NB4 (cell line): ENCODE results near the gene FXYD7.

ENCODE experiments used
- CTCF ChIP-seq: IDR thresholded peaks from one replicate; pipeline ENCODE4 v1.5.1; 2012; ENCODE audit warnings: low read depth, low read length
- MAX ChIP-seq: IDR thresholded peaks from 2 replicates; pipeline ENCODE4 v1.6.1; 2011; ENCODE audit warnings: low read depth, low read length
- MYC ChIP-seq: IDR thresholded peaks from 2 replicates; pipeline ENCODE4 v1.6.1; 2011; ENCODE audit warnings: low read depth, low read length
- POLR2A ChIP-seq: IDR thresholded peaks from 2 replicates; pipeline ENCODE4 v1.6.1; 2011; ENCODE audit warnings: mild to moderate bottlenecking; ENCODE audit not compliant: insufficient read length; ENCODE audit errors: extremely low read depth

DNA sequence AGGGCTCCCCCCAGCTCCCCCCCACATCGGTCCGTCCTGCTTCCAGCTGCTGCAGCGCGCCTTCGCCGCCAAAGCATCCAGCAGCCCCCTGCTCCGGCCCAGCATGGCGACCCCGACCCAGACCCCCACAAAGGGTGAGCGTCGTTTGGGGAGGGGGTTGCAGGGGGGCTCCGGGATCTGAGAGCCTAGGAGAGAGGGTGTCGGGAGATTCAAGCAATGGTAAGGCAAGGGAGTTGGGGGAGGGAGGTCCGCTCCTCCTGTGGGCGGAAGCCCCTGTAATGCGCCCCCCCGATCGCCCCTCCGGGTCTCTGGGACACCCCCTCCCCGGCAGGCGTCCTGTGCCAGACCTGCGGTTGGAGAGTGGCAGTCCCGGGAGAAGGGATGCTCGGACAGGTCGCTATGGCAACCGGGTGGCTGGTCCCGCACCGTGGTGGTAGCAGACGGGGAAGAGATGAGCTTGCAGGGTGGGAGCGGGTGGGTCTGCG lies at the start of gene FXYD7:
- TF ChIP-seq POLR2A (no peak), CTCF (no peak), MAX (no peak), MYC (no peak)
